NCI-H526 (cell line): ENCODE measurements around the gene PPP4C.

ENCODE experiments used
- DNase-seq, 2 experiments: peaks; one replicate each; lab custom pipeline; 2025; lab: John Stamatoyannopoulos, UW

PPP4C gene

GRCh38 chr16:30082545-30083090, 6.8 kb downstream of the PPP4C start:
- no peak for DNase-seq

- DNase-seq = no peak
Measured at GRCh38 chr16:30083216-30084055, 7.6 kb downstream of the PPP4C start.

DNA sequence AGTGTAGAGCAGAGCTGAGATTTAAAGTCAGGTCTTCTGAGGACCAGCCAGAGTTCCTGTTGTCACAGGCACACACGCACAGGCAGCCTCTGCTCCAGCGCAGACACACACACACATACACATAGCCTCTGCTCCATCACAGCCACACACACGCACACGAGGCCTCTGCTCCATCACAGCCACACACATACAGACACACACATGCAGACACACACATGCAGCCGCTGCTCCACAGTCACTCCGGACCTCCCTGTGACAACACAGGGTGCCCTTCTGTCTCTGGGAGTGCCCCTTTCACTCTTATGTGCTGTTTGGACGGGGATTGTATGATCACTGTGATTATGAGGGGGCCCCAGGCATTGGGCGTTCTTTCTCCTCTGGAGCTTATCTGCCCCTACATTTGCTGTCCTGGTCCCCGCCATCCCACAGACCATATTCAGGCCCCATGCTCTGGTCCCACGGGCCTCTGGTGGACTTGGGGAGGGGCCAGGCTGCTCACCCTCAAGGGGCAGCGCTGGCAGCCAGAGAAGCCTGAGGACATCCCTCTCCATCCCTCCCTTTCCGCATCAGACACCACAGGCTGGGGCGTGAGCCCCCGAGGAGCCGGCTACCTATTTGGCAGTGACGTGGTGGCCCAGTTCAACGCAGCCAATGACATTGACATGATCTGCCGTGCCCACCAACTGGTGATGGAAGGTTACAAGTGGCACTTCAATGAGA, 8.5 kb downstream of the PPP4C start:
- DNase-seq = no peak

DNA sequence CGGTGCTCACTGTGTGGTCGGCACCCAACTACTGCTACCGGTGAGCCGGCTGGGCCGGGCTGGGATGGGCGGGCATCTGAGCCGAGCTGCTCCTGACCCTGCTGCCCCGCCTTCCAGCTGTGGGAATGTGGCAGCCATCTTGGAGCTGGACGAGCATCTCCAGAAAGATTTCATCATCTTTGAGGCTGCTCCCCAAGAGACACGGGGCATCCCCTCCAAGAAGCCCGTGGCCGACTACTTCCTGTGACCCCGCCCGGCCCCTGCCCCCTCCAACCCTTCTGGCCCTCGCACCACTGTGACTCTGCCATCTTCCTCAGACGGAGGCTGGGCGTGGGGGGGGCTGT, 9.0 kb downstream of the PPP4C start:
- DNase-seq = no peak

GRCh38 chr16:30085247-30085646, 9.5 kb downstream of the PPP4C start:
- DNase-seq = no peak

GRCh38 chr16:30085820-30086219, 10.0 kb downstream of the PPP4C start:
- DNase-seq = no peak

DNA sequence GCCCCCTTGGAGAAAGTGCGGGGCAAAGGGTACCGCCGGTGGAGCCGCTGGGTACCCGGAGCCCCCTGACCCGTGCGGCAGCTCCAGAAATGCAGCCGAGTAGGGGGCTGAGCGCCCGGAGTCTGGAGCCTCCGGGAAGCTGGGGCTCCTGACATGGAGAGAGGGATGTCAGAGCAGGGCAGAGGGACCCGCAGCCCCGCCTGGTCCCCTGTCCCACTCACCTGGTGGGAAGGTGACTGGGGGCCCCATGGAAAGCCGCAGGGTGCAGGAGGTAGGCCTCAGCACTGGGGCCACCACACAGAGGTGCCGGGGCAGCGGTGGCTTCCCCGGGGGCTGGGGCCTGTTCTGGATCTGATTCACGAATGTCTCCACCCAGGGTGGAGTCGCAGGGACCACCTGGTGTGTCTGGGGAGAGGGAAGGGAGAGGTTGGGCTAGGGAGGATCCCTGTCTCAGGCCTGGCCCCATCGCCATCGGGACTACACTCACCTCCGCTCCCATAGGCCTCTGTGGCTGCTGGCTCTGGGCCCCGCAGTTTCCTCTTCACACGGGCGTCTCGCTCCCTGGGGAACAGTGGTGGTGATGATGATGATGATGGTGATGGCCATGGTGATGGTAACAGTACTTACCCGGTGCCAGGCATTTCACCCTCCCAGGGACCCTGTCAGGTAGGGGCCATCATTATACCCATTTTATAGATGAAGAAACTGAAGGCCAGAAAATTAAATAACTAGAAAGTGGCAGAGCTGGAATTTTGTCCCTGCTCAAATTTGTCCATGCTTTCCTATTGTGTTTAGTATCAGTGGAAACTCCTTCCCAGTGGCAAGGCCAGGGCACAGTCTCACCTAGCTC, 10.7 kb downstream of the PPP4C start:
- DNase-seq = no peak

GRCh38 chr16:30087181-30087898, 11.5 kb downstream of the PPP4C start:
- no peak for DNase-seq

DNA sequence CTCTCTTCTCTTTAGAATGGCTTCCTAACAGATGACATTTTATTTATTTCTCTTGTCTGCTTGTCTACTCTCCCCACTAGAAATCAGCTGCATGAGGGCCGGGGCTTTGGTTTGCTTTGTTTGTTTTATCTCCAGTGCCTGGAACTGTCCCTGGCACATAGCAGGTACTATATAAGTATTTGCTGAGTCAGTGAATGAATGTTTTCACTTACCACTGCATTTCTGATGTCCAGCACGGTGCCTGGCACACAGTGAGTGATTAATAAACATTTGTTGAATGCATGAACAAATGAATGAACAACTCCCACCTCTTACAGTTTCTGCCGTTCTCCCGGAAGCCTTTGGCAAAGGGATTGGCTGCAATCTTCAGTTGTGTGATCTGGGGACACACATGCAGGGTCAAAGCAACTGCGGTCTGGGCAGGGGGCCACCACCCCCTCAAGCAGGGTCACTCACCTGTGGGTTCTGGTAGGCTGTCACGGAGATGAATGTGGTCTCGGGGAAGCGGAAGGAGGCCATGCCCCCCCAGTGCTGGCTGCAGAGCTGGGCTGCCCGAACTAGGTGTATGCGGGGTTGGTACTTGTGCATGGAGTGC, 12.5 kb downstream of the PPP4C start:
- no peak for DNase-seq

DNA sequence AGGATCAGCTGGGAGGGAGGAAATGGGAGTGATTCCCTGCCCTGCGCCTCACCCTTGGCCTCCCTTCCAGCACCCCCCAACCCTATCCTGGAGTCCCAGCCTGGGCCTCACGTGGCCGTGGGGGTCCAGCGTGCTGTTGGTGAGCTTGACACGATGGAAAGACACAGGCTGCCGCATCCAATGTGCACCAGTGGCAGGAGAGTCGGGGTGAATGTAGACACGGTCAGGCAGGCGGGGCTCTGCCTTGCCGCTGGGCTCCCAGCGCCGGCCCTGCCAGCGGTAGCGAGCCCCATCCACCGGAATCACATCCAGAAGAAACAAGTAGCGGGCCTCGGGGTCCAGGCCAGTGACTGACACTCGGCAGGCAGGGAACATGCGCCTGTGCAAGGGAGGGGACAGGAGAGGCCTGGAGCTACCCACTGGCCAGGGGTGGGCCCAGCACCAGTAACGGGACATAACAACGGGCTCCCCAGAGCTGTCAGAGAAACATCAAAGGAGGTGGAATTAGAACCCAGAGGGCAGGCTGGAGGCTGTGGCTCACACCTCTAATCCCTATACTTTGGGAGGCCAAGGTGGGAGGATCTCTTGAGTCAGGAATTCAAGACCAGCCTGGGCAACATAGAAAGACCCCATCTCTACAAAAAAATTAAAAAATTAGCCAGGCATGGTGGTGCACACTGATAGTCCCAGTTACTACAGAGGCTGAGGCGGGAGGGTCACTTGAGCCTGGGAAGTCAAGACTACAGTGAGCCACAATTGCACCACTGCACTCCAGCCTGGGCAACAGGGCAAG, 13.2 kb downstream of the PPP4C start:
- DNase-seq = no peak

GRCh38 chr16:30090610-30091331, 15.0 kb downstream of the PPP4C start:
- no peak for DNase-seq

GRCh38 chr16:30091474-30092372, 15.9 kb downstream of the PPP4C start, which contains the start of gene TBX6:
Gene TBX6, minus strand, starts transcription at chr16:30091924. Its CDS starts 731 bp downstream, at chr16:30091193.
- DNase-seq = peak; percentile 68 to 97

- peak; percentile 76 to 91 for DNase-seq
Measured at GRCh38 chr16:30092373-30093010, 16.7 kb downstream of the PPP4C start.

GRCh38 chr16:30094541-30095165, 18.9 kb downstream of the PPP4C start:
- DNase-seq = no peak

- peak in 1 of 2 experiments; percentile 60 for DNase-seq
Measured at GRCh38 chr16:30095166-30096078, 19.6 kb downstream of the PPP4C start.

GRCh38 chr16:30096105-30096861, 20.5 kb downstream of the PPP4C start, which contains the start of gene YPEL3:
Gene YPEL3, minus strand, starts transcription at chr16:30096213. Its CDS starts 731 bp downstream, at chr16:30095482.
- peak; percentile 55 to 94 for DNase-seq
